Measurements from ENCODE around the gene PRLH.

- TF ChIP-seq POLR2A (IDR thresholded peaks at IDR 0.05; ENCODE audit: low read depth, low read length) (no peak), POLR2AphosphoS5 (IDR thresholded peaks at IDR 0.05; ENCODE audit: low read depth, low read length) (no peak), TAF1 (IDR thresholded peaks at IDR 0.05; ENCODE audit: borderline replicate concordance, low read depth, low read length) (no peak)
Observed at GRCh38 chr2:237567276-237568029, 1.1 kb downstream of the PRLH start.

Data from GM12892 (cell line).